ENCODE results near the gene FCN3.

The FCN3 gene

DNA sequence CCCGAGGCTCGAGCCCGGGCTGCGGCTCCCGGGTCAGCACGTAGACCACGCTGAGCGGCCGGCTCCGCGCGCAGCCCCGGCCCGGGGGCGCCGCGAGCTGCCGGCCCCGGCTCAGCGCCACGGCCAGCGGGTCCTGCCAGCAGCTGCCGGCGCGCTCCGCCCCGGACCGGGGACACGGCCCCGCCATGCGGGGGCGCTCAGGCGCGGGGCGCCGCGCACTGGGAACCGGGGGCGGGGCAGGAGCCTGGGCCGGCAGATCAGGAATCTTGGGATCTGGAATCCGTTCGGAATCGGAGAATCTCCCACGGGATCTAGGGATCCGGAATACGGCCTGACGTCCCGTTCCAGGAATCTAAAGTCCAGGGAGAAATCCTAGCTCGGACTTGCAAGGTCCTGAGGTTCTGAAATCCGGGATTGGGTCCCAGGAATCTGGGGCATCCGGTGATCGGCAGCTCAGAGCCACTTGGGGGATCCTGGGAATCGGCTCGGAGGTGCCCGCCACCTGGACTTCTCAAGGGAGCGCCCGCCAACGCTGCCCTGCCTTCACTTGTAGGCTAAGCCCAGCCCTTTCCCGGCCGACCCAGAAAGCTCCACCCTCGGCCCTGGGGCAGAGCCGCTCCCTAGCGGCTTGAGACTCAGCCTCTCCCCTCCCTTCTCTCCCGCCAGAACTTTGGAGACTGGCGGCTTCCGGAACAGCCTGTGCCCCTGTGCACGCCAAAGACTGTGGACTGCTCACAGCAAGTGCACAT lies 8.0 kb downstream of the FCN3 start, which contains the start of gene MAP3K6:
Gene MAP3K6, minus strand, starts transcription at position 551 of the 749 bp plus-strand sequence. Its CDS starts 364 bp downstream, at position 187.
- peak within 1 kb of the TSS; percentile 77 to 94 (median 86) for H3K9ac ChIP-seq (ENCODE audit: low read length in 5 of 5)
- H3K4me1 ChIP-seq (ENCODE audit: control insufficient read depth in 5 of 5, insufficient read depth in 5 of 5, low read length in 5 of 5): peaks cover 12 to 43% (median 29%) of the 10 kb centered on the region in 5 donors
- no peaks in the 10 kb centered on the region for H3K27me3 ChIP-seq (ENCODE audit: control insufficient read depth in 5 of 5, insufficient read depth in 4 of 5, low read length in 5 of 5)
- no peaks in the 10 kb centered on the region for H3K9me3 ChIP-seq (ENCODE audit: control insufficient read depth in 5 of 5, low read length in 5 of 5)
- peaks cover 0 to 33% (median 27%) of the 10 kb centered on the region in 5 donors for H3K36me3 ChIP-seq (ENCODE audit: control insufficient read depth in 5 of 5, insufficient read depth in 5 of 5, low read length in 5 of 5)
- peak within 1 kb of the TSS; percentile 77 to 81 (median 79) for H3K4me3 ChIP-seq (ENCODE audit: low read depth in 1 of 5, low read length in 5 of 5)
- H3K27ac ChIP-seq (ENCODE audit: low read depth, low read length): peak within 1 kb of the TSS; percentile 95

DNA sequence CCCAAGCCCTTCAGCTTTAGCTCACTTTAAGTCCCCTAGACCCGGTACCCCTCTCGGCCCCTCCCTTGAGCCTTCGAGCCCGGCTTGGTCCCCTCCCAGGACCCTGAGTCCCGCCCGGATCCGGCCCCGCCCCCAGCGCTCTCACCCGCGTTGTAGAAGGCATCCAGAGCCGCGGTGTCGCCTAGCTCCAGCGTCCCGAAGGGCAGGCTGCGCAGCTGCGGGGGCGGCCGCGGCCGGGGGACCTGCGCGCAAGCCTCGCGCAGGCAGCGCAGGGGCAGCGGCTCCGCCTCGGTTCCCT lies 8.6 kb downstream of the FCN3 start:
- peak overlapping the region; percentile 93 for H3K27ac ChIP-seq (ENCODE audit: low read depth, low read length)
- H3K36me3 ChIP-seq (ENCODE audit: control insufficient read depth in 5 of 5, insufficient read depth in 5 of 5, low read length in 5 of 5): peaks cover 0 to 38% (median 32%) of the 10 kb centered on the region in 5 donors
- no peaks in the 10 kb centered on the region for H3K27me3 ChIP-seq (ENCODE audit: control insufficient read depth in 5 of 5, insufficient read depth in 4 of 5, low read length in 5 of 5)
- peak overlapping the region in 4 of 5 donors; percentile 81 to 93 (median 84) for H3K9ac ChIP-seq (ENCODE audit: low read length in 5 of 5)
- no peaks in the 10 kb centered on the region for H3K9me3 ChIP-seq (ENCODE audit: control insufficient read depth in 5 of 5, low read length in 5 of 5)
- peak overlapping the region; percentile 77 to 81 (median 79) for H3K4me3 ChIP-seq (ENCODE audit: low read depth in 1 of 5, low read length in 5 of 5)
- H3K4me1 ChIP-seq (ENCODE audit: control insufficient read depth in 5 of 5, insufficient read depth in 5 of 5, low read length in 5 of 5): peaks cover 12 to 43% (median 29%) of the 10 kb centered on the region in 5 donors

DNA sequence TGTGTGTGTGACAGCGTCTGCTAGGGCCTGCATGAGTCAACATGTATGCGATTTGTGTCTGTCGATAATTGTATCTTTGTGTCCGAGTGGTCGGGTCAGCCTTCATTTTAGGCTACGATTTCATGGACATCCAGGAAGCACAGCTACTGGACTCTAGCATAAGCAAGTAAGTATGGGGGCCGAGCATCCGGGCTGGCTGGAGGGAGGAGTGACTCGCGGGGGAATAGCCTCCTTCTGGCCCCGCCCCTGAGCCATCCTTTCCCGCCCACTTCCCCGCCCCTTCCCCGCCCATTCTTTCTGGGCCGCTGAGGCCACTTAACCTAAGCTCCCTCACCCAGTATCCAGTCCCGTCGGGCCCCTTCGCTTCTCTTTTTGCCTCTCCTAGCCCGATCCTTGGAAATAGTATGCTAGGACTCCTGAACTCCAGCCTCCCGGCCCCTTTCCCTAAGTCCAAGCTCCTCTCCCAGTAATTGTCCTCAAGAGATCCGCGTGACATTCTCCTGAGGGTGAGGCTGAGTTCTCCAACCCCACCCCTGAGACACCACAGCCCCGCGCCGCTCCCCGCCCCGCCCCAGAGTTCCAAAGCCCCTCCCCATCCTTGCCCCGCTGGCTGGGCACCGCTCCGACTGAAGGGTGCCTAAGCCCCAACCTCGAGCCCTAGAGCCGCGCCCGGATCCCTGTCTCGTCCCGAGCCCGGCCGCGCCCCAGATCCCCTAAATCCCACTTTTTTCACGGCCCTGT lies 9.1 kb downstream of the FCN3 start:
- peak overlapping the region; percentile 93 for H3K27ac ChIP-seq (ENCODE audit: low read depth, low read length)
- H3K36me3 ChIP-seq (ENCODE audit: control insufficient read depth in 5 of 5, insufficient read depth in 5 of 5, low read length in 5 of 5): peaks cover 0 to 43% (median 37%) of the 10 kb centered on the region in 5 donors
- H3K9ac ChIP-seq (ENCODE audit: low read length in 5 of 5): peak overlapping the region in 4 of 5 donors; percentile 81 to 93 (median 84)
- H3K9me3 ChIP-seq (ENCODE audit: control insufficient read depth in 5 of 5, low read length in 5 of 5): no peaks in the 10 kb centered on the region
- H3K4me3 ChIP-seq (ENCODE audit: low read depth in 1 of 5, low read length in 5 of 5): peak overlapping the region; percentile 77 to 81 (median 79)
- no peaks in the 10 kb centered on the region for H3K27me3 ChIP-seq (ENCODE audit: control insufficient read depth in 5 of 5, insufficient read depth in 4 of 5, low read length in 5 of 5)
- H3K4me1 ChIP-seq (ENCODE audit: control insufficient read depth in 5 of 5, insufficient read depth in 5 of 5, low read length in 5 of 5): peaks cover 12 to 45% (median 29%) of the 10 kb centered on the region in 5 donors

DNA sequence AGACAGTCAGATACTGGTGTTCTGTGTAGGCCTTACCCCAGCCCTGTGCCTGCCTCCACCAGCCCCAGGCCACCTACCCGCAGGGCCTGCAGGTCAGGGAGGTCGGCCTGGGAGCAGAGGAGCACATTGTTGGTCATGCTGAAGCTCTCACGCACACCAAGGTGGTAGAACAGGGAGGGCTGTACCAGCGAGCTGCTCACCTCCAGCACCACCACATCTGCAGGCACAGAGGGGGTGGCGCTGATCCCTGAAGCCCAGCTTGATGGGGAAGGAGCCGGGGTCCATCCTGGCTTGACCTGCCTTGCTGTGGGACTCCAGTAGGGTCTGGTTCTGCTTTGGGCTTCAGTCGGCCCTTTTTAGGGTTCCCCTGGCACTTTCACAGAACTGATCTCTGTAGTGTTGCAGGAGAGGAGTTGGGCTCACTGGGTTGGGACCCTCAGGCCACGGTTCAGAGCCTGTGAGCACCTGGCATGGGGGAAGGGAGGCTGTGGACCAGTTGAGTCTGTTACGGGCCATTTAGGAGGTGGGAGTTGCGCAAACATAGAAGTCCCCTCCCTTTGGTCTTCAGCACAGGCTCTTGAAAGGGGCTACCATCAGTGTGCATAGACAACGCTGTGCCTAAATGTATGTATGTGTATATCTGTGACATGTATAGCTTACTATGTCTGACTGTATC lies 9.8 kb downstream of the FCN3 start:
- H3K4me1 ChIP-seq (ENCODE audit: control insufficient read depth in 5 of 5, insufficient read depth in 5 of 5, low read length in 5 of 5): peaks cover 12 to 52% (median 31%) of the 10 kb centered on the region in 5 donors
- peak overlapping the region; percentile 77 to 81 (median 79) for H3K4me3 ChIP-seq (ENCODE audit: low read depth in 1 of 5, low read length in 5 of 5)
- peak overlapping the region in 3 of 5 donors; percentile 21 to 93 (median 59) for H3K9ac ChIP-seq (ENCODE audit: low read length in 5 of 5)
- H3K27me3 ChIP-seq (ENCODE audit: control insufficient read depth in 5 of 5, insufficient read depth in 4 of 5, low read length in 5 of 5): no peaks in the 10 kb centered on the region
- H3K9me3 ChIP-seq (ENCODE audit: control insufficient read depth in 5 of 5, low read length in 5 of 5): no peaks in the 10 kb centered on the region
- peak overlapping the region; percentile 93 for H3K27ac ChIP-seq (ENCODE audit: low read depth, low read length)
- H3K36me3 ChIP-seq (ENCODE audit: control insufficient read depth in 5 of 5, insufficient read depth in 5 of 5, low read length in 5 of 5): peaks cover 0 to 48% (median 42%) of the 10 kb centered on the region in 5 donors

DNA sequence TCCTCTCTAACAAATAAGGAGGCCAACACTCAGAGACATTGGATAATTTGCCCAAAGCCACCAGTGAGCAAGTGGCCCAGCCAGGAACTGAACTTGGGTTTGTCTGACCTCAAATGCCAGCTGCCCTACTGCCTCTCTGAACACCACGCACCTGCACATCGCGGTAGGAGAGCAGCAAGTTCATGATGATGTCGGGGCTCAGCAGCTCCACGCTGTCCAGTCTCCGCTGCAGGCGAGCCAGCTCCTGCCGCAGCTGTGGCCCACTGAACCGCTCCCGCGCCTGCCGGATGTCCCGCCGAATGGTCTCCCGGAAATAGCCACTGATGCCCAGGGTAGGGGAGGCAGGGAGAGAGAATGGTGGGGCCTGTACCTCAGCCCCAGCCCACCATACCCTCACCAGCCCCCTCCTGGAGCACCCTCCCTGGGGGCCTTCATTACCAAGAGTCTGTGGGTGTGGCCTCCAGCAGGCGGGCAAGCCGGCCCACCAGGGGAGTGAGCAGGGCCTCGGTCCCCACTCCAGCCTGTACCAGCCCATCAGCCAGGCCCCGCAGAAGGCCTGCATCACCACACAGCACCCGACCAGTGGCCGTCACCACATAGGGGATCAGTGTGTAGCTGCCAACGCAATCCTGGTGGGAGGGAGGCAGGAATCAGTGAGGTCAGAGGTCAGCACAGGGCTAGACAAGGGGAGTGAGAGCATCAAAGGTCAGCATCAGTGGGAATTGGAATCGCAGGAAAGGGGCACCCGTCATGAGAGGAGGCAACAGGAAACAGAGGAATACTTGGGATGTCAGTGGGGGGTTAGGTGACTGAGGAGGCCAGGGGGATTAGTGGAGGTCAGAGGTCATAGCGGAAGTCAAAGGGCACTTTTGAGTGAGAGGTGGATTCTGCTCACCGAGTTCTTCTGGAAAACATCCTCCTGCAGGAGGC lies 10.6 kb downstream of the FCN3 start:
- H3K4me1 ChIP-seq (ENCODE audit: control insufficient read depth in 5 of 5, insufficient read depth in 5 of 5, low read length in 5 of 5): peaks cover 12 to 52% (median 33%) of the 10 kb centered on the region in 5 donors
- peak overlapping the region in 1 of 5 donors; percentile 59 for H3K9ac ChIP-seq (ENCODE audit: low read length in 5 of 5)
- H3K36me3 ChIP-seq (ENCODE audit: control insufficient read depth in 5 of 5, insufficient read depth in 5 of 5, low read length in 5 of 5): peaks cover 0 to 56% (median 50%) of the 10 kb centered on the region in 5 donors
- H3K27ac ChIP-seq (ENCODE audit: low read depth, low read length): no peak overlapping the region
- no peaks in the 10 kb centered on the region for H3K9me3 ChIP-seq (ENCODE audit: control insufficient read depth in 5 of 5, low read length in 5 of 5)
- H3K4me3 ChIP-seq (ENCODE audit: low read depth in 1 of 5, low read length in 5 of 5): no peak overlapping the region
- H3K27me3 ChIP-seq (ENCODE audit: control insufficient read depth in 5 of 5, insufficient read depth in 4 of 5, low read length in 5 of 5): no peaks in the 10 kb centered on the region

DNA sequence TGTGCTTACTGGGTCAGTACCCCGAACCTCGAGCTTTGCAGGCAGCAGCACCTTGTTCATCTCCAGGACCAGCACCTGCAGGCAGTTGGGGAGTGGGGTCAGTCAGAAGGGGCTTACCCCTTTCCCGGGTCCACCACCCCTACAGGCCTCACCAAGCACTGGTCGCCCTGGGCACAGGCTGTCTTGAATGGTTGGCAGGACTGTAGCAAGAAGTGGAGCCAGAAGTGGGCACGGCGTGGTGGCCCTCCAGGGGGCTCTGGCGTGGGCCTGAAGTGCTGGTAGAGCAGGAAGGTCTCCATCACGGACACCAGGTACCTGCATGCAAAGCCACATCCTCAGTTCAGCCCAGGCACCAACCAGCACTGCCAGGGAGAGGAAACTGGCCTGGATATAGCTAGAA lies 13.1 kb downstream of the FCN3 start:
- H3K4me1 ChIP-seq (ENCODE audit: control insufficient read depth in 5 of 5, insufficient read depth in 5 of 5, low read length in 5 of 5): peaks cover 4 to 41% (median 27%) of the 10 kb centered on the region in 5 donors
- no peak overlapping the region for H3K27ac ChIP-seq (ENCODE audit: low read depth, low read length)
- no peak overlapping the region for H3K9ac ChIP-seq (ENCODE audit: low read length in 5 of 5)
- H3K36me3 ChIP-seq (ENCODE audit: control insufficient read depth in 5 of 5, insufficient read depth in 5 of 5, low read length in 5 of 5): peaks cover 0 to 79% (median 71%) of the 10 kb centered on the region in 5 donors
- no peaks in the 10 kb centered on the region for H3K27me3 ChIP-seq (ENCODE audit: control insufficient read depth in 5 of 5, insufficient read depth in 4 of 5, low read length in 5 of 5)
- H3K4me3 ChIP-seq (ENCODE audit: low read depth in 1 of 5, low read length in 5 of 5): no peak overlapping the region
- H3K9me3 ChIP-seq (ENCODE audit: control insufficient read depth in 5 of 5, low read length in 5 of 5): no peaks in the 10 kb centered on the region

DNA sequence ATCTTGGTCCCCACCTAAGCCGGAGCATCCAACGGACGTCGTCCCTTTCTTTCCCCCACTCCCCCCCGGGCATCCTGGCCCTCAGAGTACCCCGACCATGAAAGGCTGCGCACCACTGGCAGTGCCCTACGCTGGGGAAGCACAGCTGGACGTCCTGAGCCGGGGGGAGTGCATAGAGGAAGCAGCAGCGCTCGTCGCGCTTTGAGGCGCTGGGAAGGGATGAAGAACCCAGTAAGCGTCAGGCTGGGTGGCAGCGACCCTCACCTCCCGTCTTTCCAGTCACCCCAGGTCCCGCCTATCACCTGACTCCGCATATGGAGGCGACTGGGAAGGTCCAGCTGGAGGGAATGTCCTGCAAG lies 13.6 kb downstream of the FCN3 start:
- Histone ChIP-seq H3K9me3 (ENCODE audit: control insufficient read depth in 5 of 5, low read length in 5 of 5) (no peaks in the 10 kb centered on the region), H3K9ac (ENCODE audit: low read length in 5 of 5) (no peak overlapping the region), H3K4me3 (ENCODE audit: low read depth in 1 of 5, low read length in 5 of 5) (peak overlapping the region in 1 of 5 donors; percentile 47), H3K27ac (ENCODE audit: low read depth, low read length) (no peak overlapping the region), H3K36me3 (ENCODE audit: control insufficient read depth in 5 of 5, insufficient read depth in 5 of 5, low read length in 5 of 5) (peaks cover 0 to 85% (median 77%) of the 10 kb centered on the region in 5 donors), H3K27me3 (ENCODE audit: control insufficient read depth in 5 of 5, insufficient read depth in 4 of 5, low read length in 5 of 5) (no peaks in the 10 kb centered on the region), H3K4me1 (ENCODE audit: control insufficient read depth in 5 of 5, insufficient read depth in 5 of 5, low read length in 5 of 5) (peaks cover 4 to 39% (median 27%) of the 10 kb centered on the region in 5 donors)

DNA sequence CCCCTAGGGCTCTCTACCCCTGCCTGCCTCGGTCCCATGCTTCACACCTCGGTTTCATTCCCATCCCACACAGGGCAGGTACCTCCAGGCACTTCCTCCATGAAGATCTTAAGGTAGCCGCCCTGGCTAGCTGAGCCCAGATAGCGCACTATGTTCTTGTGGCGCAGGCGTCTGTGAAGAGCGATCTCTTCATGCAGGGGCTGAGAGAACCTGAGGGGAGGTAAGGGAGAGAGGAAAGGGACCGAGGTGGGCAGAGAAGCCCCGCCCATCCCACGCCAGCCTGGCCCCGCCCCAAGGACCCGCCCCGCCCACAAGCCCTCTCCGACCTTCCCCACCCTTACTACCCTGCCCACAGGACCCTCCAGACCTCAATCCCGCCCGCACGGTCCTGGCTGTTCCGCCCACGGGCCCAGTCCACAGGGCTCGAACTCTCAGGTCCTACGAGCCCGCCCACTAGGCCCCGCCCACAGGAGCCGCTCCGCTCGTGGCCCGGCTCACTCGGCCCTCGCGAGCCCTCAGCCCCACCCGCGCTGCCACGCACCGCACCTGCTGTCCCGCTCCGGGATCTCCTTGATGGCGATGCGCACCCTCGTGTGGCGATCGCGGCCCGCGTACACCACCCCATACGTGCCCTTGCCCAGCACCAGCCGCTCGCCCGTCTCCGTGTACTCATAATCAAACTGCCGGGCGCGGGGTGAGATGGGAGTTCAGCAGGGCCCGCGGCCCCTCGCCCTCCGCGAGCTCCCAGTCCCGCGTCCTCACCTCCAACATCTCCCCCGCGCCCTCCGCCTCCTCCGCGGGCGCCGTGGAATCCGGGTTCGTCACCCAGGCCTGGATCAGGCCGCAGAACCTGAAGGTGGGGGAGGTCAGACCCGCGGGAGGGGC lies 14.2 kb downstream of the FCN3 start:
- H3K36me3 ChIP-seq (ENCODE audit: control insufficient read depth in 5 of 5, insufficient read depth in 5 of 5, low read length in 5 of 5): peaks cover 0 to 91% (median 83%) of the 10 kb centered on the region in 5 donors
- no peaks in the 10 kb centered on the region for H3K27me3 ChIP-seq (ENCODE audit: control insufficient read depth in 5 of 5, insufficient read depth in 4 of 5, low read length in 5 of 5)
- H3K9ac ChIP-seq (ENCODE audit: low read length in 5 of 5): no peak overlapping the region
- H3K4me1 ChIP-seq (ENCODE audit: control insufficient read depth in 5 of 5, insufficient read depth in 5 of 5, low read length in 5 of 5): peaks cover 4 to 37% (median 27%) of the 10 kb centered on the region in 5 donors
- no peak overlapping the region for H3K27ac ChIP-seq (ENCODE audit: low read depth, low read length)
- H3K4me3 ChIP-seq (ENCODE audit: low read depth in 1 of 5, low read length in 5 of 5): peak overlapping the region in 1 of 5 donors; percentile 47
- no peaks in the 10 kb centered on the region for H3K9me3 ChIP-seq (ENCODE audit: control insufficient read depth in 5 of 5, low read length in 5 of 5)
